HepG2 (cell line): Measurements from ENCODE around the gene ARL15.

Experiments
- ESRRA ChIP-seq: sonication (generic); formaldehyde crosslinking; IDR thresholded peaks from 2 replicates; pipeline ENCODE4 v1.5.1; 2020; ENCODE audit warnings: mild to moderate bottlenecking, low read depth, missing genetic modification reagents
- ETV5 ChIP-seq: IDR thresholded peaks from 2 replicates; pipeline ENCODE4 v1.6.1; 2018; ENCODE audit warnings: missing biosample characterization, missing genetic modification reagents, inconsistent platforms, borderline replicate concordance
- KDM5B ChIP-seq: sonication (generic); formaldehyde crosslinking; IDR thresholded peaks from 2 replicates; pipeline ENCODE4 v1.4.0; 2020; ENCODE audit warnings: missing genetic modification reagents, mild to moderate bottlenecking, borderline replicate concordance
- POLR2A ChIP-seq, 2 experiments: IDR thresholded peaks; 2 replicates each; pipeline ENCODE4 v1.6.1; 2011; ENCODE audit warnings: low read depth in 2 of 2, low read length in 2 of 2, mild to moderate bottlenecking in 1 of 2, moderate library complexity in 1 of 2; ENCODE audit not compliant: insufficient read depth in 1 of 2
- SIN3A ChIP-seq: IDR thresholded peaks from 2 replicates; pipeline ENCODE4 v1.6.1; 2011; ENCODE audit warnings: low read depth, mild to moderate bottlenecking, control low read depth, low read length, borderline replicate concordance
- SMC3 ChIP-seq: IDR thresholded peaks from 2 replicates; pipeline ENCODE4 v1.6.1; 2011; ENCODE audit warnings: low read length, improper control_type of control experiment
- SRF ChIP-seq: IDR thresholded peaks from 2 replicates; pipeline ENCODE4 v1.6.1; 2011; ENCODE audit warnings: mild to moderate bottlenecking, low read depth, low read length, moderate library complexity
- TF ChIP-seq, protein P1 (sequence below): sonication (generic); formaldehyde crosslinking; conservative IDR thresholded peaks from 2 replicates; pipeline ENCODE4 v1.5.0; 2020; ENCODE audit warnings: missing genetic modification reagents
- TF ChIP-seq, protein P2 (sequence below): IDR thresholded peaks from 2 replicates; pipeline ENCODE4 v1.6.1; 2016; ENCODE audit warnings: missing genetic modification reagents, missing compliant biosample characterization
- TF ChIP-seq, protein P3 (sequence below): sonication (generic); formaldehyde crosslinking; IDR thresholded peaks from 2 replicates; pipeline ENCODE4 v1.5.0; 2020; ENCODE audit warnings: mild to moderate bottlenecking, missing genetic modification reagents, moderate library complexity
- TF ChIP-seq, protein P4 (sequence below): sonication (generic); formaldehyde crosslinking; conservative IDR thresholded peaks from 2 replicates; pipeline ENCODE4 v1.4.0; 2020; ENCODE audit warnings: missing genetic modification reagents
- TF ChIP-seq, protein P5 (sequence below): sonication (generic); formaldehyde crosslinking; IDR thresholded peaks from 2 replicates; pipeline ENCODE4 v1.4.0; 2020; ENCODE audit warnings: missing genetic modification reagents
- TF ChIP-seq, protein P6 (sequence below): sonication (generic); formaldehyde crosslinking; IDR thresholded peaks from 2 replicates; pipeline ENCODE4 v1.4.0; 2020; ENCODE audit warnings: missing genetic modification reagents
- TF ChIP-seq, protein P7 (sequence below): sonication (generic); formaldehyde crosslinking; IDR thresholded peaks from 2 replicates; pipeline ENCODE4 v1.5.0; 2020; ENCODE audit warnings: missing genetic modification reagents, mild to moderate bottlenecking, borderline replicate concordance

DNA sequence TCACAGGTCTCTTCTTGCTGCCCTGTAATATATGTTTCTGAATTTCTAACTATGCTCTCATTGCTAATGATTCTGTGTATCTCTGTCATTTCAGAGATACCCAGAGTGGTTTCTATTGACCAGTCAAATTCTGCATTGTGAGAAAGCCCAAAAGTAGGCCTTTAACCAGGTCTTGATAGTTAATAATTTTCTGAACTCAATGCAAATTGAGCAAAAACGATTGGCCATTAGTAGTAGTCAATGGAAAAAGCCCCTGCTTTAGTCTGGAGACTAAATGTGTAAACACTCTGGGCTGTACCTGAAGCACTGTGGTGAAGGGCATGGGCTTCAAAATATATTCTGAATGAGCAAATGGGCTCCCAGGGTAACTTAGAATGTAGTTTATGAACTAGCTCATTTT lies 307.6 kb downstream of the ARL15 start:
- TF ChIP-seq, protein P1, sequence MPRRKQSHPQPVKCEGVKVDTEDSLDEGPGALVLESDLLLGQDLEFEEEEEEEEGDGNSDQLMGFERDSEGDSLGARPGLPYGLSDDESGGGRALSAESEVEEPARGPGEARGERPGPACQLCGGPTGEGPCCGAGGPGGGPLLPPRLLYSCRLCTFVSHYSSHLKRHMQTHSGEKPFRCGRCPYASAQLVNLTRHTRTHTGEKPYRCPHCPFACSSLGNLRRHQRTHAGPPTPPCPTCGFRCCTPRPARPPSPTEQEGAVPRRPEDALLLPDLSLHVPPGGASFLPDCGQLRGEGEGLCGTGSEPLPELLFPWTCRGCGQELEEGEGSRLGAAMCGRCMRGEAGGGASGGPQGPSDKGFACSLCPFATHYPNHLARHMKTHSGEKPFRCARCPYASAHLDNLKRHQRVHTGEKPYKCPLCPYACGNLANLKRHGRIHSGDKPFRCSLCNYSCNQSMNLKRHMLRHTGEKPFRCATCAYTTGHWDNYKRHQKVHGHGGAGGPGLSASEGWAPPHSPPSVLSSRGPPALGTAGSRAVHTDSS (CRISPR knock-in tag), result no peak
- TF ChIP-seq, protein P2, sequence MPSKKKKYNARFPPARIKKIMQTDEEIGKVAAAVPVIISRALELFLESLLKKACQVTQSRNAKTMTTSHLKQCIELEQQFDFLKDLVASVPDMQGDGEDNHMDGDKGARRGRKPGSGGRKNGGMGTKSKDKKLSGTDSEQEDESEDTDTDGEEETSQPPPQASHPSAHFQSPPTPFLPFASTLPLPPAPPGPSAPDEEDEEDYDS (CRISPR knock-in tag), result no peak
- TF ChIP-seq SMC3 (no peak), KDM5B (CRISPR knock-in tag) (no peak), SIN3A (no peak), ETV5 (CRISPR knock-in tag) (no peak), ESRRA (no peak), POLR2A (IDR thresholded peaks at IDR 0.05; ENCODE audit: insufficient read depth in 1 of 2, low read depth in 2 of 2, low read length in 2 of 2) (no peak), SRF (no peak)
- TF ChIP-seq, protein P3, sequence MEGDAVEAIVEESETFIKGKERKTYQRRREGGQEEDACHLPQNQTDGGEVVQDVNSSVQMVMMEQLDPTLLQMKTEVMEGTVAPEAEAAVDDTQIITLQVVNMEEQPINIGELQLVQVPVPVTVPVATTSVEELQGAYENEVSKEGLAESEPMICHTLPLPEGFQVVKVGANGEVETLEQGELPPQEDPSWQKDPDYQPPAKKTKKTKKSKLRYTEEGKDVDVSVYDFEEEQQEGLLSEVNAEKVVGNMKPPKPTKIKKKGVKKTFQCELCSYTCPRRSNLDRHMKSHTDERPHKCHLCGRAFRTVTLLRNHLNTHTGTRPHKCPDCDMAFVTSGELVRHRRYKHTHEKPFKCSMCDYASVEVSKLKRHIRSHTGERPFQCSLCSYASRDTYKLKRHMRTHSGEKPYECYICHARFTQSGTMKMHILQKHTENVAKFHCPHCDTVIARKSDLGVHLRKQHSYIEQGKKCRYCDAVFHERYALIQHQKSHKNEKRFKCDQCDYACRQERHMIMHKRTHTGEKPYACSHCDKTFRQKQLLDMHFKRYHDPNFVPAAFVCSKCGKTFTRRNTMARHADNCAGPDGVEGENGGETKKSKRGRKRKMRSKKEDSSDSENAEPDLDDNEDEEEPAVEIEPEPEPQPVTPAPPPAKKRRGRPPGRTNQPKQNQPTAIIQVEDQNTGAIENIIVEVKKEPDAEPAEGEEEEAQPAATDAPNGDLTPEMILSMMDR (CRISPR knock-in tag), result no peak
- TF ChIP-seq, protein P4, sequence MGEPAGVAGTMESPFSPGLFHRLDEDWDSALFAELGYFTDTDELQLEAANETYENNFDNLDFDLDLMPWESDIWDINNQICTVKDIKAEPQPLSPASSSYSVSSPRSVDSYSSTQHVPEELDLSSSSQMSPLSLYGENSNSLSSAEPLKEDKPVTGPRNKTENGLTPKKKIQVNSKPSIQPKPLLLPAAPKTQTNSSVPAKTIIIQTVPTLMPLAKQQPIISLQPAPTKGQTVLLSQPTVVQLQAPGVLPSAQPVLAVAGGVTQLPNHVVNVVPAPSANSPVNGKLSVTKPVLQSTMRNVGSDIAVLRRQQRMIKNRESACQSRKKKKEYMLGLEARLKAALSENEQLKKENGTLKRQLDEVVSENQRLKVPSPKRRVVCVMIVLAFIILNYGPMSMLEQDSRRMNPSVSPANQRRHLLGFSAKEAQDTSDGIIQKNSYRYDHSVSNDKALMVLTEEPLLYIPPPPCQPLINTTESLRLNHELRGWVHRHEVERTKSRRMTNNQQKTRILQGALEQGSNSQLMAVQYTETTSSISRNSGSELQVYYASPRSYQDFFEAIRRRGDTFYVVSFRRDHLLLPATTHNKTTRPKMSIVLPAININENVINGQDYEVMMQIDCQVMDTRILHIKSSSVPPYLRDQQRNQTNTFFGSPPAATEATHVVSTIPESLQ, result no peak
- TF ChIP-seq, protein P5, sequence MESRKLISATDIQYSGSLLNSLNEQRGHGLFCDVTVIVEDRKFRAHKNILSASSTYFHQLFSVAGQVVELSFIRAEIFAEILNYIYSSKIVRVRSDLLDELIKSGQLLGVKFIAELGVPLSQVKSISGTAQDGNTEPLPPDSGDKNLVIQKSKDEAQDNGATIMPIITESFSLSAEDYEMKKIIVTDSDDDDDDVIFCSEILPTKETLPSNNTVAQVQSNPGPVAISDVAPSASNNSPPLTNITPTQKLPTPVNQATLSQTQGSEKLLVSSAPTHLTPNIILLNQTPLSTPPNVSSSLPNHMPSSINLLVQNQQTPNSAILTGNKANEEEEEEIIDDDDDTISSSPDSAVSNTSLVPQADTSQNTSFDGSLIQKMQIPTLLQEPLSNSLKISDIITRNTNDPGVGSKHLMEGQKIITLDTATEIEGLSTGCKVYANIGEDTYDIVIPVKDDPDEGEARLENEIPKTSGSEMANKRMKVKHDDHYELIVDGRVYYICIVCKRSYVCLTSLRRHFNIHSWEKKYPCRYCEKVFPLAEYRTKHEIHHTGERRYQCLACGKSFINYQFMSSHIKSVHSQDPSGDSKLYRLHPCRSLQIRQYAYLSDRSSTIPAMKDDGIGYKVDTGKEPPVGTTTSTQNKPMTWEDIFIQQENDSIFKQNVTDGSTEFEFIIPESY, result no peak
- TF ChIP-seq, protein P6, sequence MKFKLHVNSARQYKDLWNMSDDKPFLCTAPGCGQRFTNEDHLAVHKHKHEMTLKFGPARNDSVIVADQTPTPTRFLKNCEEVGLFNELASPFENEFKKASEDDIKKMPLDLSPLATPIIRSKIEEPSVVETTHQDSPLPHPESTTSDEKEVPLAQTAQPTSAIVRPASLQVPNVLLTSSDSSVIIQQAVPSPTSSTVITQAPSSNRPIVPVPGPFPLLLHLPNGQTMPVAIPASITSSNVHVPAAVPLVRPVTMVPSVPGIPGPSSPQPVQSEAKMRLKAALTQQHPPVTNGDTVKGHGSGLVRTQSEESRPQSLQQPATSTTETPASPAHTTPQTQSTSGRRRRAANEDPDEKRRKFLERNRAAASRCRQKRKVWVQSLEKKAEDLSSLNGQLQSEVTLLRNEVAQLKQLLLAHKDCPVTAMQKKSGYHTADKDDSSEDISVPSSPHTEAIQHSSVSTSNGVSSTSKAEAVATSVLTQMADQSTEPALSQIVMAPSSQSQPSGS (CRISPR knock-in tag), result no peak
- TF ChIP-seq, protein P7, sequence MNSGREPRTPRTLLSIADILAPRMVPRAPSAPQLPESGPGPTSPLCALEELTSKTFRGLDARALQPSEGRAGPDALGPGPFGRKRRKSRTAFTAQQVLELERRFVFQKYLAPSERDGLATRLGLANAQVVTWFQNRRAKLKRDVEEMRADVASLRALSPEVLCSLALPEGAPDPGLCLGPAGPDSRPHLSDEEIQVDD (CRISPR knock-in tag), result no peak
